Endothelial cell of umbilical vein (primary cell): ENCODE measurements around the gene HOXA3.

Experiments
- JUN ChIP-seq: IDR thresholded peaks from 2 replicates; pipeline ENCODE4 v1.6.1; 2011; ENCODE audit warnings: borderline replicate concordance, low read depth; ENCODE audit not compliant: insufficient read length, insufficient read depth
- POLR2A ChIP-seq: IDR thresholded peaks from 2 replicates; pipeline ENCODE4 v1.6.1; 2012; ENCODE audit warnings: low read depth, mild to moderate bottlenecking, control low read depth, low read length
- POLR2AphosphoS5 ChIP-seq: IDR thresholded peaks from 2 replicates; pipeline ENCODE4 v1.6.1; 2012; ENCODE audit warnings: low read depth, mild to moderate bottlenecking, control low read depth, low read length, moderate library complexity; ENCODE audit not compliant: insufficient read depth
- TF ChIP-seq, protein P1 (sequence below), 2 donors: IDR thresholded peaks; 1 replicate in 1 of 2; 2 replicates in 1 of 2; pipeline ENCODE4 v1.5.1; 2011; ENCODE audit warnings: low read length in 2 of 2, mild to moderate bottlenecking in 2 of 2, moderate library complexity in 2 of 2, control low read depth in 1 of 2, inconsistent platforms in 1 of 2, low read depth in 1 of 2; ENCODE audit not compliant: insufficient read depth in 1 of 2; ENCODE audit errors: extremely low read depth in 1 of 2
- TF ChIP-seq, protein P2 (sequence below): IDR thresholded peaks from 2 replicates; pipeline ENCODE4 v1.6.1; 2011; ENCODE audit not compliant: insufficient read depth, insufficient read length

DNA sequence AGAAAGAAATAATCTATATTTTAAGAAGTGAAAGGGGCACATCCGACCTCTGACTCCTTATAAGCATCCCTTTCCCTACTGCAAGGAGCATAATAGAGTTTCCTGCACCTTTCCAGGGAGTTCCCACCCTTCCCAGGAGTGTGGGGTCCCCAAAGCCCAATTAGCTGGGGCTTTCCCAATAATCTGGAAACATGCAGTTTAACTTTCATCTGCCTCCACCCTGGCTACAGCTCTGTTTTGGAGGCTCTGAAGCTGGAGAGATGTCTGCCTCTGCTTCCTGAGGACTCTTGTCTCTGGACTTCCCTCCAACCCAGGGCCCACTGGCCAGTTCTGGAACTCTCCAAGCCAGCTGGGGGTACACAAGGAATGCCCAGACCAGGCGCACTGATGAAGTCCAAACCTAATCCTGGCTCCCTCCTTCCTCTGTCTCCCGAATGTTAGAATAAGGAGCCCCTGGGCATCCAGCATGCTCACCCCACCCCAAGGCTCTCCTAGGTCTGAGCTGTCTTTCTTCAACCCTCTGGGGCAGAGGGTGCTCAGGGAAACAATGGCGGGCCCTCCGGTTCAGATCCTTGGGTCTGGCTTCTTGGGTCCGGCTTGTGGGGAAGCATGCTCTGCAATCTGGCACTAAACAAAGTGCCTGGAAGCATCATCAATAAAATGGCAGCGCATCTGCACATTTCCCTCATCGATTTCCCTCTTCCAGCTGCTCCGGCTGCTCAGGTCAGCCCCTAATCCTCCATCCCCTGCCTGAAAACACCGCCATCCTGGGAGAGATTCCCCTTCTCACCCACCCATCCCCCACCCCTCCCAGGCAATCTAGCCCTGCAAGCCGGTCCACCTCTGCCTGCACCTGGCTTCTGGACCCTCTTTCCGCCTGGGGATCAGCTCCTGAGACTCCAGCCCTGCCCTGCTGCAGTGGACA, 35.2 kb downstream of the HOXA3 start:
- TF ChIP-seq, protein P1, sequence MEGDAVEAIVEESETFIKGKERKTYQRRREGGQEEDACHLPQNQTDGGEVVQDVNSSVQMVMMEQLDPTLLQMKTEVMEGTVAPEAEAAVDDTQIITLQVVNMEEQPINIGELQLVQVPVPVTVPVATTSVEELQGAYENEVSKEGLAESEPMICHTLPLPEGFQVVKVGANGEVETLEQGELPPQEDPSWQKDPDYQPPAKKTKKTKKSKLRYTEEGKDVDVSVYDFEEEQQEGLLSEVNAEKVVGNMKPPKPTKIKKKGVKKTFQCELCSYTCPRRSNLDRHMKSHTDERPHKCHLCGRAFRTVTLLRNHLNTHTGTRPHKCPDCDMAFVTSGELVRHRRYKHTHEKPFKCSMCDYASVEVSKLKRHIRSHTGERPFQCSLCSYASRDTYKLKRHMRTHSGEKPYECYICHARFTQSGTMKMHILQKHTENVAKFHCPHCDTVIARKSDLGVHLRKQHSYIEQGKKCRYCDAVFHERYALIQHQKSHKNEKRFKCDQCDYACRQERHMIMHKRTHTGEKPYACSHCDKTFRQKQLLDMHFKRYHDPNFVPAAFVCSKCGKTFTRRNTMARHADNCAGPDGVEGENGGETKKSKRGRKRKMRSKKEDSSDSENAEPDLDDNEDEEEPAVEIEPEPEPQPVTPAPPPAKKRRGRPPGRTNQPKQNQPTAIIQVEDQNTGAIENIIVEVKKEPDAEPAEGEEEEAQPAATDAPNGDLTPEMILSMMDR (IDR thresholded peaks at IDR 0.05; ENCODE audit: extremely low read depth in 1 of 2, insufficient read depth in 1 of 2, low read depth in 1 of 2, low read length in 2 of 2) = no peak
- TF ChIP-seq POLR2A = no peak
- TF ChIP-seq JUN = no peak
- TF ChIP-seq, protein P2, sequence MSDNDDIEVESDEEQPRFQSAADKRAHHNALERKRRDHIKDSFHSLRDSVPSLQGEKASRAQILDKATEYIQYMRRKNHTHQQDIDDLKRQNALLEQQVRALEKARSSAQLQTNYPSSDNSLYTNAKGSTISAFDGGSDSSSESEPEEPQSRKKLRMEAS = no peak
- TF ChIP-seq POLR2AphosphoS5 = no peak
